ENCODE measurements around the gene SOX1.

SOX1 gene

DNA sequence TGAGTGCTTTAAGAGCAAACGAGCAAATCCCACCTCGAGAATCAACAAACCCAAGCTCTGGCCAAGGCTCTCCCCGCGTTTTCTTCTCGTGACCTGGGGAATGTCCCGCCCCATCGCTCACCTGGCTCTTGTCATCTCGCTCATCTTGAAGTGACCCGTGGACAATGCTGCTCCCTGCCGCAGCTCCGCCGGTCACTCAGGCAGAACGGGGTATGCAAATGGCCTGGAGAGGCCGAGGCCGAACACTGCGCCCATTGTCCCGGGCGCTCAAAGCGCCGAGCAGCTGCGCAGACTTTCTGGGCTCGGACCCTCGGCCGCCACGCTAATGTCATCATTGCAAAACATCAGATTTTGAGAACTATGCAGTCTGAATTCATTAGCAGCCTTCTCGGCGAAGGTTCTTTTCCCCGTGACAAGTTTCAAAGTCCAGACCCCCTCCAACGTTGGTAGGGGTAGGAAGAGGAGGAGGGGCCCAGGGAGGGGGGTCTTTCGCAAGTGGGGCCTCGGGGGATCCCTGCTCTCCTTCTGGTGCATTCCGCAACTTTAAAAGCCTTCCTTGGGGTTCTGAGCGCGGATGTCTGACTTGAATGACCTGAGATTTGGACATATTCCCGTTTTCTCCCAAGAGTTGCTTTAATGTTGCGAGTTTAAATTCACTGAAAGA, 39.7 kb downstream of the SOX1 start:
- no peak for DNase-seq (ENCODE audit: low read depth)

DNA sequence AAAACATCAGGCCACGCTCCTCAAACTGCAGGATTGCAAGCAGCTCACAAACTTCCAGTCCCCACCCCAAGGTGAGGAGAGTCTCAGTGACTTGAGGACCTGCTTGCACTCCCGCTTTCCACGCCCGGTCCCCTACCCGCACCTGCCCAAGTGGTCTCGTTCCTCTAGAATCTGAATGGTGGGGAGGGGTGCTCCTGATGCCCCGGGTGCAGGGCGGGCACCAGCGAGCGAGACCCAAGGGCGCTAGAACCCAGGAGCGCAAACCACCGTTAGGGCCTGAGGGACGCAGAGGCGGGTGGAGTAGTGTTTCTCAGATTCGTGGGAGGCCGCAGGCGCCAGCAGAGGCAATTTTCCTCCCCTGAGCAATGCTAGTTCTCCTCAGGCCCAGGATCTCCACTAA, 40.3 kb downstream of the SOX1 start:
- no peak for DNase-seq (ENCODE audit: low read depth)

DNA sequence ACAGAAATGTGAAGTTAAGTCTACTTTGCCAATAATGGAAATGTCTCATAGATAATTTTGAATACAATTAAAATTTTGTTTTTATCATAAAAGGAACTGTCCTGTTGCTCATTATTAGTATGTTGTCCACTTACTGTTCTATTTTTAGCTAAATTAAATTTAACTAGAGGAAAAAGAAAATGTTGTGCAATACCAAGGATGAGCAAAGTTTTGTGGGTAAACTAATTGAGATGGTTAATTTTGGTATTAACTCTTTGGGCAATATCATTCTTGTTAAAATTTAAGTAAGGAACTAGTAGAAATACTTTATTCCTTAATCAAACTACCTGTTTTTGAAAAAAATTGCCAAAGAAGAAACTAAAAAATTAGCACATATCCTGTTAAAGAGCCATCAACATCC, 43.5 kb downstream of the SOX1 start:
- no peak for DNase-seq (ENCODE audit: low read depth)

DNA sequence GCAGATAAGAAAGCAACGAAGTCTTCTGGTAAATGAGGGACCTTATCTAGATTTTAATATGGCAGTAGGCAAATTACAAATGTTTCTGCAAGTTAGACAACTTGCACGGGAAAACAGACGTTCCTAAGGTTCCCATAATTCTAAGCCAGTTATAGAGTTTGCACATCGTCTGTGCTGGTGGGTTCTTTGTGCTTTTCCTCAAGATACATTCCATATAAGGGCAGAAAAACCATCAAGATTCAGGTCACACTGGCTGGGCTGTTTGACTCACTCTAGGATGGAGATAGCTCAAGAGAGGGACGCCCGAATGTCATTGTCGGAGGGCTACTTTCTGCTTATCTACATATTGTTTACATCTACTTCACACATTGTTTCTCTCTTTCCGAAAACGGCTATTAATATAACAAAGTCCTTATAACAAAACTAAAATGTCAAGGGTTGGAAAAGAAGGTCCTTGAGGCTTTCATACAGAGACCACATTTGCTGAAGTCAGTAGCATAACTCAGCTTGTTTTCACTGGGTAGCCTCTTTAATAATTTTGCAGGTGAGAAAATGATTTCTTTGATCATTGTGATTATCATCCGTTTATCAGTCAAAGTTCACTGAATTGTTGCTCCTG, 44.4 kb downstream of the SOX1 start:
- DNase-seq (ENCODE audit: low read depth) = no peak

DNA sequence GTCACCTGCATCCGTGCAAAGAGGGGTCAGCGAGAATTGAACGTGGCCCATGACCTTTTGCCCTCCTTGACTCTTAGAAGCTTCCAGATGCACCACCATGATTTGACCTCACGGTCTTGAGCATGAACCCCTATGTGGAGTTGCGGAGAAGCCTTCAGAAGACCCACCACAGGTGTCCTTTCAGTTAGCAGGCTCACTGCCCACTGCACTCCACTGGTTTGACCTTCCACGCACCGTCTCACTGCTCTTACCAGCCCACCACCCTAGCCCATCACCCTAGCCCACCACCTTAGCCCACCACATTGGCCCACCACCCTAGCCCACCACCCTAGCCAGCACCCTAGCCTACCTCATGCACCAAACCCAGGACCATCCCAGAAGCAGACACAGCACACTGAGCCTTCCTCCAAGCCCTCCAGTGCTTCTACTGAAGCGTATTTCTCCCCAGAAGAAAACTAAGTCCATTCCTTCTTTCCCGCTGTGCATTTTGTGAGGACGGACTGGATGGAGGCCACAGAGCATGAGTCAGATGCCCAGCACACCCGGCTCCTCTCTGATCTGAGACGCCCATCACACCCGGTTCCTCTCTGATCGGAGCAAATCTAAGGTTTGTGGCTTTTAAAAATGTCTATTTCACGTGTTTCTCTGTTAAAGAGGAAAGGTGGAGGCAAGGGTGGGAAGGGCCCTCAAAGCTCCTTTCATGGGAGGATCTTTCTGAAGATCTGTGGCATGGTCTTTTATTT, 45.8 kb downstream of the SOX1 start:
- no peak for DNase-seq (ENCODE audit: low read depth)

DNA sequence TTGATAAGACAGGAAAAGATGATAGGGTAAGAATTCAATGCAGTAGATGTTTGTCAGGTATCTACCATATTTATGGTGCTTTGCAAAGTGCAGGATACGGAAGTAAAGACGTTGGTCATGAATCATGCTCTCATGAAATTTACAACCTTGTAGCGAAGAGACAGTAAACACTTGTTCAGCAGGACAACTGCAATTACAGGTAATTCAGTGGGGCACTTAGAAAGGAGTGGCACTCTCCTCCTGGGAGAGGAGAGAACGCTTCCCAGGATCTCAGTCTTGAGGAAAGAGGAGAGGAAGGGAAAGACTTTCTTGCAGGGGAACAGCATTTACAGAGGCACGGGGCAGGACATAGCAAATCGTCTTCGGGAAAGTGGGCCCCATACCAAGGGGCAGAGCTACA, 46.4 kb downstream of the SOX1 start:
- DNase-seq (ENCODE audit: low read depth) = no peak

DNA sequence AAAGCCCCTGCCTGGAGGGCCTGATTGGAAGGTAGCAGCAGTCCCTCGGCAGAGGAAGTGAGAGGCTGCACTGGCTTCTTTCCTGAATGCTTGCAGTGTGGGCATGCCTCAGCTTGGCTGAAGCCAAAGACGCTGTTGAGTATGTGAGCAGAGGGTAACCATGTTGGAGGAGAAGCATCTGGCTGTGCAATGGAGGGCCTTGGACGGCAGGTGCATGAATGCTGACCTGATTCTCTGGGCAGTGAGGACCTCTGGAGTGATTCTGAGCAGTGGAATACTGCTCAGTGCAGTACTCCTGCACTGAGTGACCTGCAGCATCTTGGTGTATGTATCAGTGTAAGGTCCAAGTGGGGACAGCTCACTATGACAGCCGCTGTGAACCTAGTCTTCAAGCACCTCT, 46.9 kb downstream of the SOX1 start:
- DNase-seq (ENCODE audit: low read depth) = no peak

DNA sequence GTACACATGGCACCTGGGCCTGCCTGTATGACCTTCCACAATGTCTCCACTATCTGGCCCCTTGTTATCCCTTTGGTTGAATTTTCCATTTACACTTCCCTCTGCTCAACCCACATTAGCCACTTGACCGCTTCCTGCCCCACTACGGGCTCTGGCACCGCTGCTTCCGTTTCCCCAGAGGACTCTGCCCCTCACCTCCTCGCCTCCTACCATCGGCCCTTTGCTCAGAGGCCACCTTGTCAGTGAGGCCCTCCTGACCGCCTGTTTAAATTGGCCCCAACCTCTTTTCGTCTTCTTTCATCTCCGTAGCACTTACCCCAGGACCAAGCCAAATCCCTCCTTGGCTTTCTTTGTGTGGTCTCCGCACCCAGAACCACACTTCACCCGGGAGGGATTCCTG, 47.4 kb downstream of the SOX1 start:
- DNase-seq (ENCODE audit: low read depth) = no peak

DNA sequence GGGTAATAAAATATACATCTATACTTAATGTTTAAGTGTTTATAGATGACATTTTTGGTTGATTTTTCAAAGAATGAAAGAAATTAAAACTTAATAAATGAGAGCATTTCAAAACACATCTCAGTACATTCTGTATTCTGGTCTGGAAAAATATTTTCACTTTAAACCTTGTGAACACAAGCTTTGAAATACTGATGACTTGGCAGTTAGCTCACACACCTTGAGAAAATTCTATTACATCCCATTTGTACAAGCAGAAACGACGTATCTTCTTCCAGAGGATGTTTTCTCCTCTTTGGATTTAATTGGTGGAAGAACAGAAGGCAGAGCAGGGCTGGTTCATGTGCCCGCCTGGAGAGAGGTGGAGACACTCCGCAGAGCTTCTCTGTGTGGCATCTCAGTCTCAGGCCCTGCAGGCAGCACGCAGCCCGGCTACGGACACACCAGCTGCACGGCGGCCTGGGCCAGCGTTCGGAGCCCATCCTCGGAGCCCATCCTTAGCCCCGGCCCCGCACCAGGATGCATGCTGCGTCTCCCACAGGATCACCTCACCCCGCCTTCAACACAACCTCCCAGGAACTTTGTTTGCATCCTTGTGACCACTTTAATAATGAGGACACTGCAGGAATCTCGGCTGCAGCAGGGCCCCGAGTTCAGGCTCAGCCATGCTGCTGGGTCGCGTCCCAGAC, 48.6 kb downstream of the SOX1 start:
- DNase-seq (ENCODE audit: low read depth) = no peak

DNA sequence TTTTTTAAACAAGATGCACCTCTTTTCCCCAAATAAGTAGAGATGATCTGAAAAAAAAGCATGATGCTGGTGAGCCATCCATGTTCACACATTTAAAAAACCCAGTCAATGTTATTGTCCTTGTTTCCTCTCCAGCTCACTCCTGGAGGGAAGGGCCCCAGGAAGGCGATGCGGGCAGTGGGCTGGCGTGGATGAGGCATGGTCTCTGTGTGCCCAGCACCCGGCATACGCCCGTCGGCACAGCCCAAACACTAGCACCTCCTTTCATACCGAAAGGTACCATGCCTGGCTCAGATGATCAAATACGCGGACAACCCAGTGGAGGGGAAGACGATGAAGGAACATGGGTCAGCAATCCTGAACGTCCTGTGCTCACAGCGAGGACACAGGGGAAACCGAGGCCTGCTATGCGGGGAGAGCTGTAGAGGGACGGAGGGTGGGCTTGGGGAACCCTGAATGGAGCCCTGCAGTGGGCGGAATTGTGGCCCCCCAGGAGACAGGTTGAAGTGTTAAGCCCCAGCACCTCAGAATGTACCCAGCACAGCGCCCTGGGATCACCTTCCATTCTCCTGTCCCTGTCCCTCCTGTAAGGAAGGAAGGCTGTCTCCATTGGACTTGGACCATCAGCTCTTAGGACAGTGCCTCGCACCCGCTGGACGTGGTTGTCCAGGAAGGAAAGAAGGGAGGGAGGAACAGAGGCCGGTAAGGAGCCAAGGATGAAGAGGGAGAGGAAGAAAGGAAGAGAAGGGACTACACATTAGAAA, 49.4 kb downstream of the SOX1 start:
- no peak for DNase-seq (ENCODE audit: low read depth)

DNA sequence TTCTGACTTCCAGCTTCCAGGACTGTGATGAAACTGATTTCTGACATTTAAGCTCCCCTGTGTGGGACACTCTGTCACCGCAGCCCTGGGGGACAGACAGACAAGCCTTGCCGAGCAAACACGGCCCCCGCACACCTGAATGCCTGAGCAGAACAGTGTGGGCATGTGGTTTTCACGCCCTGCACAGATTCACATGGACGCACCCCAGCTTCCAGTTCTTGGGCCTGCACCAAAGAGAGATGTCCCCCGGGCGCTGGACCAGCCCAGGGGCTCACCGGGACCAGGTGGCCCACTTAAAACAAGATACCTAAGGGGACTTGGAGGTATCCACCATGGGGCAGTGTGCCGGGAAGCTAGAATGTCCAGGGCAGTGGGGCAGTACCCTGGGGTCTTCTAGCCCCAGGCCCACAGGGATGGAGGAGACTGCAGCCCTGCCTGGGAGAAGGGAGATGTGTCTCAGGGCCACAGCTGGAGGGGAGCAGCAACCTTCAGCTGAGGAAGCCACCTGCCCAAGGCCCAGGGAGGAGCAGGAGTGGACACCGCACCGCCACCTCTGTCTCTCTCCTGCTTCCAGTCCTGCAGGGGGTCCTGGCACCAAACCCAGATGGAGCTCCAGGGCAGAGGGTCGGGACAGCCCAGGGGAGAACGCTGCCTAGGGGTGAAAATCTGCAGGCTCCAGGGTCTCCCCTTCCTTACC, 50.5 kb downstream of the SOX1 start:
- no peak for DNase-seq (ENCODE audit: low read depth)

DNA sequence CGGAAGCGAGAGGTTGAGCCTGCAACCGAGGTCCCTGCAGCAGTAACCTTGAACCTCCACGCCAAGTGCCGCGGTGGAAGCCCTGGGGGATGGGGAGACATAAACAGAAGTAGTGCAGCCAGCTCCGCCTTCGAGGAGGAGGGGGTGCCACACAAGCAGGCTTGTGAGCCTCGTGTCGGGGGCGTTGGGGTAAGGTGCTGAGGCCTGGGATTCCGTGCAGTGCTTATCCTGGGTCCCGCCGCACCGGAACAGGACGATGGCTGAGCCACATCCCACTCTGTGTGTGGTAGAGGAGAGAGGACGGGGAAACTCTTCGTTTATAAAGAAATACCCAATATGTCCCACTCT, 51.0 kb downstream of the SOX1 start:
- no peak for DNase-seq (ENCODE audit: low read depth)

DNA sequence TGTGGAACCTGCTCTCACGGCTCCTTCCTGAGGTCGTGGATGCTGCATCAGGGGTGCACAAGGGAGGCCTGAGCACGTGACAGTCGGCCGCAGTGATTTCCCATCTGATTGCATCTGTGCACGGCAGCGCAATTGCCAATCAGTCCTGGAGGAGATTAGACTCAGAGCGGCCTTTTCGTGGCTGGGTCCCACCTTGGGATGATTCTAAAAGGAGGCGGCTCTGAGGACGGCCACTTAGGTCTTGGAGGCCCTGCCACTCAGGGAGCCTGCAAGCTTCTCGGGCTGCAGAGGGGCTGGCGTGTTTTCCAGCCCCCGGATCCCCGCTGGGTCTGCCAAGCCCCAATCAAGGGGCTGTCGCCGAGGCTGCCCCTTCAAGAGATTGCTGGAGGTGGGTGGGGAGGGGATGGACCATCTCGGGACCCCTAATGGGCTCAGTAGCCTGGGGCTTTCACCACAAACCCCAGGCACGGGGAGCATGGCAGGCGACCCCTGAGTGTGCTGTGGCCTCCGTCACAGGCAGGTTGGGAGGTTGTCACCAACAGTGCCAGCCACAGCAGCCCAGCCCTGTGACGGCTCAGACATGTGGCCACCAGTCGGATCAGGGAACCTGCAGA, 51.6 kb downstream of the SOX1 start:
- DNase-seq (ENCODE audit: low read depth) = no peak

DNA sequence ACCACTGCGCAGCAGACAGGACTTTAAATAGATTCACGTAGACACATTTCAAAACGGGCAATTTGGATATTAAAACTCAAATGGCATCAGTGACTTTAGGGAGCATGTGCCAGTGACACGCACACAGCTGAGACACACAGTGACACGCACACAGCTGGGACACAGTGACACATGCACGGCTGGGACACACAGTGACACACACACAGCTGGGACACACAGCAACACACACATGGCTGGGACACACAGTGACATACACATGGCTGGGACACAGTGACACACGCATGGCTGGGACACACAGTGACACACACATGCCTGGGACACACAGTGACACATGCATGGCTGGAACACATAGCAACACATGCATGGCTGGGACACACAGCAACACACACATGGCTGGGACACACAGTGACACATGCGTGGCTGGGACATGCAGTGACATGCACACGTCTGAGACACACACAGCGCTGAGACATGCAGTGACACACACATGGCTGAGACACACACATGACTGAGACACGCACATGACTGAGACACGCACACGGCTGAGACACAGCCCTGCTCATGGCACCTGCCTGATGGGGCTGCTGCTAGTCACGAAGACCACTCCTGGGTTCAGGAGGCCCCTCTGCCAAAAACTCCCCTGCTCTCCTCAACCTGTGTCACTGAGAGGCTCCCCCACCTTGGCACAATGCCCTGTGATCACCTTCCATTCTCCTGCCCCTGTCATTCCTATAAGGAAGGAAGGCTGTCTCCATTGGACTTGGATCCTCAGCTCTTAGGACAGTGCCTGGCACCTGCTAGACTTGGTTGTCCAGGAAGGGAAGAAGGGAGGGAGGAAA, 52.5 kb downstream of the SOX1 start:
- DNase-seq (ENCODE audit: low read depth) = no peak

DNA sequence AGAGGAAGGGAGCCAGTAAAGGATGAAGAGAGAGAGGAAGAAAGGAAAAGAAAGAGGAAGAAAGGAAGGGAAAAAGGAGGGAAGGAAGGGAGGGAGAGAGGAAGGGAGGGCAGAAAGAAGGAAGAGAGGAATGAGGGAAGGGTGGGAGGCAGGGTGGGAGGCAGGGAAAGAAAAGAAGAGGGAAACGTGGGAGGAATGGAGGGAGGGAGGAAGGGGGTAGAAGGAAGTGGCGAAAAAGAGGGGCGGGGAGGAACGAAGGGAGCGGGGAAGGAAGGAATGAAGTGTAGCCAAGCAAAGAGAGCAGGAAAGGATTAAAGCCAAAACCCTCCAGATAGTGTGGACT, 53.1 kb downstream of the SOX1 start:
- no peak for DNase-seq (ENCODE audit: low read depth)

All from EH (cell line).